HG02623 (cell line): ENCODE results near the gene CAVIN3.
"Not testable (repeated sequence)": the region's sequence is repeated elsewhere in the genome, so short reads cannot be mapped to it uniquely, and the experiment has no call there.

ENCODE experiments used
- ATAC-seq: cut with Tn5 transposase; IDR thresholded peaks from one replicate; pipeline ENCODE4 v1.9.1; 2021; ENCODE audit warnings: moderate library complexity; ENCODE audit not compliant: unreplicated experiment

The CAVIN3 gene

DNA sequence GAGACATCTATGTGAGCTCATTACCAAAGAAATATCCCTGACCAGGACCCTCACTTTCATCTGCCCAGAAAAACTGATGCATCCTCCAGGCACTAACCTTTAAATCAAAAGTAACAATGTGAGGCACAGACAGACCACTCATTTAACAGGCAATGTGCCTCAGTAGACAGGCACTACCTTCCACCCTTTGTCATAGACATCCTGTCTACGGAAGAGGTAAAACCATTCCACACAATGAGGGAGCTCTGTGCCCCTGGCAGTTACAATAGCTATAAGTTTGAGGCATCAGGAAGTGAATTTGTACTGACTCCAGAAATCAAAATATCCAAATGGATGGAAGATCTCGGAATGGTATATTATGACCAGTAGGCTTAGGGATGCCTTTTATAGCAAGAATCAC, 6.7 kb upstream of the CAVIN3 start:
- no peak for ATAC-seq

- no peak for ATAC-seq
Measured at GRCh38 chr11:6326303-6326702, 6.0 kb upstream of the CAVIN3 start.

DNA sequence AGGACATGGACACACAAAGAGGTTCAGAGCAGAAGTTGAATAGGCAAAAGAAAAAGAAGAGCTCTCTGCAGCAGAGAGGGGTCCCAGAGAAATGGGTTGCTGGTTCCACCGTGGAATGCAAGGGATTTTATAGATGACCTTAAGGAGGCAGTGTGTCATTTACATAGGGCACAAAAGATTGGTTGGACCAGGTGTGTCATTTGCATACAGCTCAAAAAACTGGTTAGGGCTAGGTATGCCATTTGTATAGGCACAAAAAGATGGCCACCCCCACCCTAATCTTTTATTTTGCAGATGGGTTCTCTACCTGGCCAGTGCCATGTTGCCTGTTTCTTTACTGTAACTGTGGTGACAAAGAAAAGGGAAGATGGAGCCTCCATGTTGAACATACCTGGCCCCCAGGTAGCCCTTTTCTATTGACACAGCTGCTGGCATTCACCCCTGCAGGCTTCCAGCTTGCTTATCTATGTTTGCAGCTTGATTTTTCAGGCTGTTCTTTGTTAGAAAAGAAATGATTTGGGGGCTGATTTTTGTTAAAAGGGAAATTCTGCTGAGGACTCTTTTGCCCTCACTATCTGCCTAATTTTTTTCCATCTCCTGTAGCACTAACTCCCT, 3.1 kb upstream of the CAVIN3 start:
- no peak for ATAC-seq

DNA sequence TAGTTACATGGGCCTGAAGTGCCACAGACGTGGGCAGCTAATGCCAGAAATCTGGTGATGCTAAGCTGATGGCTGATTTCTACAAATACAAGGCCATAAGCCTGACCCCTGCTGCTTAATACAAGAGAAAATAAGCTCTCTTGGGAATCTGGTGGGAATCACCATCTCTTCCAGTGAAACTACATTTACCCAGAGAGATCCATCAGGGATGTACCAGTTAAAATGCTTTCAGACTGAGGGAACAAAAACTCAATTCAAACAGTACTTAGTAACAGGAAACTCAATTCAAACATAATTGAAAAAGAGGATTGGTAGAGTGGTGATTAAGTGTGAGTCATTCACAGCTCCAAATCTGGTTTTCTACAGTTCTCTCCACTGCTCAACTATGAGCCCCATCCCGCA, 1.7 kb upstream of the CAVIN3 start:
- ATAC-seq: no peak

DNA sequence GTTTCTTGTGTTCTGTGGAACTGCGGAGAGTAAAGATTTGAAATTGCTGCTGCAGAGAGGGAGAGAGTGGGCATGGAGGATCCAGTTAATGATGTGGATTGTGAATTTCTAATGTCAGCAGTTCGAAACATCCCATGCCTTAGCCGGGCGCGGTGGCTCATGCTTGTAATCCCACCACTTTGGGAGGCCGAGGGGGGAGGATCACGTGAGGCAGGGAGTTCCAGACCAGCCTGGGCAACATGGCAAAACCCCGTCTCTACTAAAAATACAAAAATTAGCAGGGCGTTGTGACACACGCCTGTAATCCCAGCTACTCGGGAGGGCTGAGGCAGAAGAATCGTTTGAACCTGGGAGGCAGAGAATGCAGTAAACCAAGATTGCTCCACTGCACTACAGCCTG, 1.1 kb upstream of the CAVIN3 start:
- ATAC-seq: no peak

GRCh38 chr11:6319704-6320410, 444 bp downstream of the CAVIN3 start:
- ATAC-seq: peak; percentile 31

DNA sequence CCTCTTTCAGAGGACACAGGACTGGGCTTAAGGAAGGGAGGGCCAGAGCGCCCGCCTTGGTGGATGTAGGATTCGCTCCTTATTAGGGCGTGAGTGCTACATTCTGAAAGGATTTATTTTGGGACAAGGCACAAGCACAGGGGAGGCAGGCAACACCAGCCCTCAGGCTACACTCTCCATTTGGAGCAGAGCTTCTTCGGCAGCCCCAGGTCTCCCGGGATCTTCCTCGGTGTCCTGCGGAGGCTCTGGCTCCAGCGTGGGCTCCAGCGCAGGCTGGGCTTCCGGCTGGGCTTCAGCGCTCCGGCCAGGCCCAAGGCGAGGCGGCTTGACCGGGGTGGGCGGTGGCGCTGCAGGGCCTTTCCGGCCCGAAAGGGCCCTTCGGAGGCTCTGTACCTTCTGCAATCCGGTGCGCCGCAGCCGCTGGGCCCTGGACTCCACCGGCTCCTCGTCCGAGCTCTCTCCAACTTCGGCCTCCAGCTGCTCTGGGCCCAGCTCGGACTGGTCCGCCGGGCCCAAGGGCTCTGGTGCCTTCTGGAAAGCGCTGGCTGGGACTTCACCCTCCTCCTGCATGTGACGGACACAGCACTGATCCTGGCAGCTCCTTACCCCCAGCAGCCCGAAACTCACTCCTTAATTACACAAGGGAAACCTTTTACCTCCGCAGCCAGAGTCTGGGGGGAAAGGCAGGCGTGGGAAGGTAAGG, 1.1 kb downstream of the CAVIN3 start:
- no peak for ATAC-seq

GRCh38 chr11:6318204-6318603, 2.1 kb downstream of the CAVIN3 start:
- ATAC-seq: no peak

DNA sequence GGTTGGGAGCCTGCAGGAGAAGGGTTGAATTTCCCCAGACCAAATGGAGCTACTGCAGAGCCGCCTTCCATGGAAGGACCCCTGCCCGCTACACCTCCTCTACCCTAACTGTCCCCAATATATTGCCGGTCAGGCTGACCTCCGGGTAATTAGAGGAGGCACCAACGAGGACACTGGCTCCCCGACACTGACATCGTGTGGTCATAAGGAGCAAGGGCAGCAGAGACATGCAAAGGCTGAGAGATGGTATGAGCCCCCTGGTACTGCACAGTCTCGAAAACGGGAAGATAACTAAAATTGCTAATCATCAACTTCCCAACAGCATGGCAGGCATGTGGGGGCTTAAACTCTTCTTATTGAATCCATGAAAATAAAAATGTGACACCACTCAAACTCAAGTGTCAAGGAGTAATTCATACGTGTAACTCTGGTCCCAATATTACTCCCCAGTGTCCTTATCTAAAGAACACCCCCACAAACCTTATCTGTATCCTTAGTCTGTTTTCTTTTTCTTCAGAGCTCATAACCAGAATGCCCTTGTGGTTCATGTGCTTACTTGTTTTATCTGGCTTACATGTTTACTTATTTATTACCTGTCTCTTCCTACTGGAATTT, 4.4 kb downstream of the CAVIN3 start:
- peak; percentile 52 for ATAC-seq

DNA sequence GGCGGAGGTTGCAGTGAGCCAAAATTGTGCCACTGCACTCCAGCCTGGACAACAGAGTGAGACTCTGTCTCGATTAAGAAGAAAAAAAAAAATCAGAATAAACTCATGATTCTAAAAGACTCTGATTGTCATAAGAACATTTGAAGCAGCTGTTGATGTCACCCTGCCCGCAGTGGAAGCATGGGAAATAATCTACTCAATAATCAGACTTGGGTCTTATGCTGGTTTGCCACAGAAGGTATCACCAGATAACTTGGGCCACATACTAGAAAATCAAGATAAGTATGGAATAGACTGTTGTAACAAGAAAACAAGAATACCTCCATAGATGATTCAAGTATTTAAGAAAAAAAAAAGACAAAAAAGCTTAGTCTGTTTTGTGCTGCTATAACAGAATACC, 8.2 kb downstream of the CAVIN3 start:
- ATAC-seq: no peak

GRCh38 chr11:6307876-6308275, 12.4 kb downstream of the CAVIN3 start:
- ATAC-seq: no peak

GRCh38 chr11:6305297-6305696, 15.0 kb downstream of the CAVIN3 start:
- no peak for ATAC-seq

GRCh38 chr11:6303661-6304060, 16.6 kb downstream of the CAVIN3 start:
- no peak for ATAC-seq

DNA sequence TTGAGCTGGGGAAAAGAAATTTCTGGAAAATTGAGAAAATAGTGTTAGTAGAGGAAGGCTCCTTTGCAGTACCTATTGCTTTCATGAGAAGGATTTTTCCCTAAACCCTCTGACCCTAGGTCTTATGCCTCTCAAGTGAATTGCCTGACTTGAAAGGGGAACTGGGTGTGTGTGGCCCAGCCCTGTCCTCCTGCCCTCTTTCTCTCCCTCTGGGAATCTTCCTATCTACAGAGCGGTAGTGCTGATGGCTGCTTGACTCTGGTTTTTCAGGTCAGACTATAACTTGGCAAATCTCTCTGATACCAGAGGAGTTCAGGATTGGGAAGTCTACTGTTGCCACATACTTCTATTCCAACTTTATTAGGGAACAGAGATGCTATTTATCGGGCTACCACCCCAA, 19.2 kb downstream of the CAVIN3 start:
- no peak for ATAC-seq

DNA sequence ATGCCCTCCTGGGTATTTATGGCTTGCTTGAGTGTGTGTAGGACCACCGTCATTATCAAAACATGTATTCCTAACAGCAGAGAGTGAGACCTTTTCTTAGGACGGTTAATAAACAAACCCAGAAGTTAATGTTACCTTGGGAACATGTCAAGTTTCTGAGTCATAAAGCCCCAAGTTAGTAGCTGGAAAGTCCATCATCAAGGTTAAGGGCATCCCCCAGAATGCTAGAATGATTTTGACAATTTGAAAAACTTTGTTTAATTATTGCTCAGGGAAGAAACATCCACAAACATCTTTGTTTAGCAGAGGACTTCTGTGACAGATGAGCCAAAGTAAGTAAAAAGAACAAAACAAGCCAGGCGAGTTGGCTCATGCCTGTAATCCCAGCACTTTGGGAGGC, 20.0 kb downstream of the CAVIN3 start:
- ATAC-seq: no peak

GRCh38 chr11:6298605-6299004, 21.7 kb downstream of the CAVIN3 start:
- no peak for ATAC-seq

DNA sequence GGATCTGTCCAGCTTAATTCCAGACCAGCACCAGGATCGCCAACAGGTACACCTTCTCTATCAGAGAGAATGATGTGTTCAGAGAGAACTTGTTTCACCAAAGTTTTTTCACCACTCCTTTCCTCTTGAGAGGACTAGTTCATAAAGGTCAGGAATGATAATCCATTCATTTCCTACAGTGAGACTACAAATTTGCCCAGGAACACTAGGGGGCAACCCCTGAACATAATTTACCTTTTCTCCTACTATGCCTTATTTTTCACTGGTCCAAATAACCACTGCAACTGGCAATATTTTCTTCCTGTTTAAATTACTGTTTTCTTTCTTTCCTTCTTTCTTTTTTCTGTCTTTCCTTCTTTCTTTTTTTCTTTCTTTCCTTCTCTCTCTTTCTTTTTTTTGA, 22.5 kb downstream of the CAVIN3 start:
- ATAC-seq: no peak

DNA sequence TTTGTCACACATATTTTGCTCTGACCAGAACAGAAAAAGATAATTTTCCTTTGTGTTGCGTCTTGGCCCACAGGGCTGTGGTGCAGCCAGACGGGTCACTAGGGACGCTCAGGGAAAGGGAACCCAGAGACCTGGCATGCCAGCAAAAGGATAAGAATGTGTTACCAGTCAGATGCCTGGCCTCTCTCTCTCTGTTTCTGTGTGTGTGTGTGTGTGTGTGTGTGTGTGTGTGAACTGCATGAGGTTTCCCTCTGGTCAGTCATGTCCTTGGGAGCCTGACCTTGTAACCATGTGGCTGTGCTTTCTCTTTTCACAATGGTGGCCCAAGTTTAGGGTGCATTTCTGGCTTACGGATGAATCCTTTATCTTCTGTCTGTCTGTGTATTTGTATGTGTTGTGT, 35.3 kb downstream of the CAVIN3 start:
- no peak for ATAC-seq

DNA sequence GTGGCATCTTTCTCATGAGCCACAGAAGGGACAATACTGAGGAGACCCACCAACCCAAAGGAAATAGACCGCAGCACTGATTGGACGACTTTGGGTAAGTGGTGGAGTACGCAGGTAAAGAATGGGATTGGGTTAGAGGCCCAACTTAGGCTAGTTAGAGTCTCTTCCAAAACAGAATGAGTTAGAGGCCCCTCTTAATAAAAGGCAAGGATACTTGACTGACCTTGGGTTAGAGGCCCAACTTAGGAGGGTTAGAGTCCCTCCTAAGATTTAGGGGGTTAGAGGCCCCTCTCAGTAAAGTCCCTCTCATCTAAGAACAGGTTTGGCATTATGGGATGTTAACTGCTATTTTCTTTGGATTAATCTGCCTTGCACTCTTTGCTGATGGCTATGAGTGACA, 36.1 kb downstream of the CAVIN3 start:
- no peak for ATAC-seq

- no peak for ATAC-seq
Measured at GRCh38 chr11:6283453-6284023, 36.8 kb downstream of the CAVIN3 start.

GRCh38 chr11:6280809-6281208, 39.5 kb downstream of the CAVIN3 start:
- not testable (repeated sequence) for ATAC-seq

- ATAC-seq: no peak
Measured at GRCh38 chr11:6273188-6273587, 47.1 kb downstream of the CAVIN3 start.
